Activated CD4-positive, alpha-beta T cell treated with anti-CD3 and anti-CD28 coated beads for 24 hours (primary cell): ENCODE data around the gene NFE2L3.
"Not testable (repeated sequence)": the region's sequence is repeated elsewhere in the genome, so short reads cannot be mapped to it uniquely, and the experiment has no call there.

ENCODE experiments used
- DNase-seq, 2 donors: peaks; one replicate each; pipeline ENCODE4 v3.0.0-alpha.2; 2020; ENCODE audit warnings: low read depth in 2 of 2

NFE2L3 gene

GRCh38 chr7:26167303-26167934 is 15.4 kb downstream of the NFE2L3 start:
- DNase-seq, result no peak

DNA sequence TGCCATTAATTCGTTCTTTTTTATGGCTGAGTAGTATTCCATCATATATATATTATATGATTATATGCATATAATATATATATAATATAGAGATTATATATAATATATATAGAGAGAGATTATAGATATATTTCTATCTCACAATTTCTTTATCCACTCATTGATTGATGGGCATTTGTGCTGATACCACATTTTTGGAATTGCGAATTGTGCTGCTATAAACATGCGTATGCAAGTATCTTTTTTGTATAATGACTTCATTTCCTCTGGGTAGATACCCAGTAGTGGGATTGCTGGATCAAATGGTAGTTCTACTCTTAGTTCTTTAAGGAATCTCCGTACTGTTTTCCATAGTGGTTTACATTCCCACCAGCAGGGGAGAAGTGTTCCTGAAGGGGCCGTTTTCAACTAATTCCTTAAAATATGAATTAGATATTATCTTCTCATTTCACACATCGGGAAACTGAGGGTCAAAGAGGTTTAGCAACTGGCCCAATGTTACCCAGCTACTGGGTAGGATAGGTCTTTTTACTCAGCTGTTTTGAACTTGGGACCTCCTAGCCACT is 16.5 kb downstream of the NFE2L3 start:
- no peak for DNase-seq

DNA sequence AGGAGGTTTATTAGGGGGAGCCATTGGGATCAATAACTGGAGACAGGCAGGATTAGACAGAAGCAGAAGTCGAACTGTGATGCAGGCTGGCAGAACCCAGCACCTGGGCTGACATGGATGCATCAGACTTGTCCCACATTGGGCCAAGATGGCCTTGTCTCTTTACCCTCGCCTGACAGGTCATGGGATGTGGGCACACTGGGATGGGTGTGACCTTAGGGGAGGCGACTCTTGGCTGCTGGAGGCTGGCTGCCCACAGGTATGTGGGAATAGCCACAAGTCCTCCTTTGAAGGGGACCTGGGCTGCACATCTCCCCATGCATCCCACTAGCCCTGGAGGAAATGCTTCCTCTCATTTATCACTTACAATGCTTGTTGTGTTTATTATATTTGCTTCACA is 17.3 kb downstream of the NFE2L3 start:
- DNase-seq, result no peak

- no peak for DNase-seq
Measured at GRCh38 chr7:26170663-26171062, 18.7 kb downstream of the NFE2L3 start.

GRCh38 chr7:26171601-26172000 is 19.6 kb downstream of the NFE2L3 start:
- DNase-seq, result no peak

GRCh38 chr7:26172048-26172447 is 20.1 kb downstream of the NFE2L3 start:
- no peak for DNase-seq

DNA sequence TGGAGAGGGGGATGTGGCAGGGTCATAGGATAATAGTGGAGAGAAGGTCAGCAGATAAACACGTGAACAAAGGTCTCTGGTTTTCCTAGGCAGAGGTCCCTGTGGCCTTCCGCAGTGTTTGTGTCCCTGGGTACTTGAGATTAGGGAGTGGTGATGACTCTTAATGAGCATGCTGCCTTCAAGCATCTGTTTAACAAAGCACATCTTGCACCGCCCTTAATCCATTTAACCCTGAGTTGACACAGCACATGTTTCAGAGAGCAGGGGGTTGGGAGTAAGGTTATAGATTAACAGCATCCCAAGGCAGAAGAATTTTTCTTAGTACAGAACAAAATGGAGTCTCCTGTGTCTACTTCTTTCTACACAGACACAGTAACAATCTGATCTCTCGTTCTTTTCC is 23.9 kb downstream of the NFE2L3 start:
- not testable (repeated sequence) for DNase-seq

DNA sequence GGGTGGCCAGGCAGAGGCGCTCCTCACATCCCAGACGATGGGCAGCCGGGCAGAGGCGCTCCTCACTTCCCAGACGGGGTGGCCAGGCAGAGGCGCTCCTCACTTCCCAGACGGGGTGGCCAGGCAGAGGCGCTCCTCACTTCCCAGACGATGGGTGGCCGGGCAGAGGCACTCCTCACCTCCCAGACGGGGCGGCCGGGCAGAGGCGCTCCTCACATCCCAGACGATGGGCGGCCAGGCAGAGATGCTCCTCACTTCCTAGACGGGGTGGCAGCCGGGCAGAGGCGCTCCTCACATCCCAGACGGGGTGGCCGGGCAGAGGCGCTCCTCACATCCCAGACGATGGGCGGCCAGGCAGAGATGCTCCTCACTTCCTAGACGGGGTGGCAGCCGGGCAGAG is 24.7 kb downstream of the NFE2L3 start:
- DNase-seq, result not testable (repeated sequence)

DNA sequence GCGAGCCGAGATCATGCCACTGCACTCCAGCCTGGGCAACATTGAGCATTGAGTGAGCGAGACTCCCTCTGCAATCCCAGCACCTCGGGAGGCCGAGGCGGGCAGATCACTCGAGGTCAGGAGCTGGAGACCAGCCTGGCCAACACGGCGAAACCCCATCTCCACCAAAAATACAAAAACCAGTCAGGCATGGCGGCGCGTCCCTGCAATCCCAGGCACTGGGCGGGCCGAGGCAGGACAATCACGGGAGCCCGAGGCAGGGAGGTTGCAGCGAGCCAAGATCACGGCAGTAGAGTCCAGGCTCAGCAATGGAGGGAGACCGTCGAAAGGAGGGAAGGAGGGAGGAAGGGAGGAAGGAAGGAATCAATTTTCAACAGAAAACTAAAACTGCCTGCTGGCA is 25.3 kb downstream of the NFE2L3 start:
- not testable (repeated sequence) for DNase-seq

GRCh38 chr7:26178272-26178960 is 26.4 kb downstream of the NFE2L3 start:
- DNase-seq, result no peak

DNA sequence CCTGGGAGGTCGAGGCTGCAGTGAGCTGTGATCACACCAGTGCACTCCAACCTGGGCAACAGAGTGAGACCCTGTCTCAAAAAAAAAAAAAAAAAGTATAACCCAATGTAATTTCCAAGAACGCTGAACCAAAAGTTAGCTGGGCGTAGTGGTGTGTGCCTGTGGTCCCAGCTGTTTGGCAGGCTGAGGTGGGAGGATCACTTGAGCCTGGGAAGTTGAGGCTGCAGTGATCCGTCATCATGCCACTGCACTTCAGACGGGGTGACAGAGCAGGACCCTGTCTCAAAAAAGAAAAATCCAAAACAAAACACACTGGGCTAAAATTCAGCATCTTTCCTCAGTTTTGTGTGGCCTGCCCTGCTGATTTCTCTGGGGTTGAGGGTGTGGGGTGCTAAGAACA is 27.4 kb downstream of the NFE2L3 start:
- DNase-seq, result no peak

DNA sequence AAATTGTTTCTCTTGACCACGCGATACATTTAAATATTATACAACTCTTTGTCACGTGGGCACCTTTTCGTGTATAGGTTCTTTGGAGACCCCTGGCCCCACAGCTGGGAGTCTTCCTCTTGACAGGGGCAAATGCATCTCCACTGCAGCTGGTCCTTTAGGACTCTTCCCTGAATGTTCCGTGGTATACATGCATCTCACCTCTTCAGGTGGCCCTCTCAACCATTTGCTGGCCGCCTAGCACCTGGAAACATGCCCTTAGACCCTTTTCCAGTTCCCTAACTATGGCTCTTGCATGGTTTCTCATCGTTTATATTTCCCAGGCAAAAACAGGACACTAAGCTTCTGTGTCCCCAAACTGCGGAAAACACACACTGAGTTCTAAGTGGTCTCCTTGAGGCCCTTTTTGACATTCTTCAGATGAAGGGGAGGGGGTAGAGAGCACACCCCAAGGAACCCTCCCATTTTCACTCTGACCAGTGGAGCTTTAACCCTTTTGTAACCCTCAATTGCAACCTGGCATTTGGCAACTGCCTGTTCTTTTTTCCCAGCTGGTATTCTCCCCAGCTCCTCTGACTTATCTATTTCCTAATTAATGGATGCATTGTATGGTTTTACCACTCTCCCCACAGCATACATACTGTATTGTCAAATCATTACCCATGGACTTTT is 28.0 kb downstream of the NFE2L3 start:
- no peak for DNase-seq

- no peak for DNase-seq
Measured at GRCh38 chr7:26180792-26181198, 28.8 kb downstream of the NFE2L3 start.

DNA sequence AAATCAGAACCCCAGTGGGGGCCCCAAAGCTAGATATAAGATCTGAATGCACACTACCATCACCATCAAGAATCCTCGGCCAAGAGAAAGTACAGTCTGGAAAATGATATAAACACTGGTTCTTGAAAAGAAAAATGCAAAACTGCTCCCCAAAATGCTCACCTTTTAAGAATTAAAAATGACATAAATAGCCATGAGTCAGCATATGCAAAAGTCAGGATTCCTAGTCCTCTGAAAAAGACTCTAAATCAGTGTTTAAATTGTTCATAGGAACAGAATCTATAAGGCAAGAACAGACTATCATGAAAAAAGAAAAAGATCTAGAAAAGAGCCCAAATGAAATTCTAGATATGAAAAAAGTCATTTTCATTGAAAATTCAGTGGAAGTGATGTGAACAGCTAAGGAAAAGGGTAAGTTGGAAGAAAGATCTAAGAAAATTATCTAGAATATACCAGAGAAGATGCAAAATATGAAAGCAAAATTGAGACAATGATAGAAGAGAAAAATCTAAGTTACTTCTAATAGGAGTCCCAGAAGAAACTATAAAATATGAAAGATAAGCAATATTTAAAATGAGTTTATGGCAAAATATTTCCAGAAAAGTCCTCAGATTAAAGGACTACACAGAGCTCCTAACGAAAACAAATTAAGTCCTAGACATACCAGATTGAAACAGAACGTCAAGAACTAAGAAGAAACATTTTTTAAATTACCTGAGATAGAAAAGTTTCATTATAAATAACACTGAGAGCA is 29.7 kb downstream of the NFE2L3 start:
- DNase-seq, result no peak

DNA sequence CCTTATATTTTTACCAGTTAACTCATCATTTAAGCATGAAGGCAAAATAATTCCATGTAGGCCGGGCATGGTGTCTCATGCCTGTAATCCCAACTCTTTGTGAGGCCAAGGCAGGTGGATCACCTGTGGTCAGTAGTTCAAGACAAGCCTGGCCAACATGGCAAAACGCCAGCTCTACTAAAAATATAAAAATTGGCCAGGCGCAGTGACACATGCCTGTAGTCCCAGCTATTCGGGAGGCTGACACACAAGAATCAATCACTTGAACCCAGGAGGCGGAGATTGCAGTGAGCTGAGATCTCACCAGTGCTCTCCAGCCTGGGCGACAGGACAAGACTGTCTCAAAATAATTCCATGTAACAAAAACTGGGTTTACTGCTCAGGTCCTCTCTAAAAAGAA is 30.3 kb downstream of the NFE2L3 start:
- DNase-seq, result no peak

GRCh38 chr7:26182706-26183105 is 30.7 kb downstream of the NFE2L3 start:
- no peak for DNase-seq

GRCh38 chr7:26183545-26184280 is 31.7 kb downstream of the NFE2L3 start:
- no peak for DNase-seq

- DNase-seq, result not testable (repeated sequence)
Measured at GRCh38 chr7:26184281-26185101, 32.5 kb downstream of the NFE2L3 start.

DNA sequence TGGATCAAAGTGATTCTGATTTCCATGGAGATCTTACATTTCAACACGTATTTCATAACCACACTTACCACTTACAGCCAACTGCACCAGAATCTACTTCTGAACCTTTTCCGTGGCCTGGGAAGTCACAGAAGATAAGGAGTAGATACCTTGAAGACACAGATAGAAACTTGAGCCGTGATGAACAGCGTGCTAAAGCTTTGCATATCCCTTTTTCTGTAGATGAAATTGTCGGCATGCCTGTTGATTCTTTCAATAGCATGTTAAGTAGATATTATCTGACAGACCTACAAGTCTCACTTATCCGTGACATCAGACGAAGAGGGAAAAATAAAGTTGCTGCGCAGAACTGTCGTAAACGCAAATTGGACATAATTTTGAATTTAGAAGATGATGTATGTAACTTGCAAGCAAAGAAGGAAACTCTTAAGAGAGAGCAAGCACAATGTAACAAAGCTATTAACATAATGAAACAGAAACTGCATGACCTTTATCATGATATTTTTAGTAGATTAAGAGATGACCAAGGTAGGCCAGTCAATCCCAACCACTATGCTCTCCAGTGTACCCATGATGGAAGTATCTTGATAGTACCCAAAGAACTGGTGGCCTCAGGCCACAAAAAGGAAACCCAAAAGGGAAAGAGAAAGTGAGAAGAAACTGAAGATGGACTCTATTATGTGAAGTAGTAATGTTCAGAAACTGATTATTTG is 33.3 kb downstream of the NFE2L3 start:
- DNase-seq, result no peak

GRCh38 chr7:26185844-26186180 is 33.8 kb downstream of the NFE2L3 start:
- no peak for DNase-seq
